Neural cell (in vitro differentiated cells): Measurements from ENCODE around the gene MAGI1. TPM values are rescaled to one million over a fixed set of nuclear protein-coding genes. Genes with fewer than 3 reads are reported as not detected.

Experiments
- H2AFZ ChIP-seq: fragments of 200-600, 300-800 bp; sonication (generic), shearing (Covaris generic); 2 replicates; pipeline ENCODE4 v1.6.0; 2014; ENCODE audit warnings: low read depth, mild to moderate bottlenecking, antibody characterized with exemption, low read length, moderate library complexity
- H3F3A ChIP-seq: fragments of 200-600 bp; shearing (Covaris generic); 2 replicates; pipeline ENCODE4 v1.6.1; 2016; ENCODE audit warnings: mild to moderate bottlenecking, moderate library complexity, mixed read lengths, antibody characterized with exemption, low read length; ENCODE audit not compliant: insufficient read depth, poor library complexity, severe bottlenecking
- H3K27ac ChIP-seq: fragments of 200-600, 300-800 bp; sonication (generic), shearing (Covaris generic); 2 replicates; pipeline ENCODE4 v1.5.1; 2014; ENCODE audit warnings: mild to moderate bottlenecking, low read length, moderate library complexity
- H3K27me3 ChIP-seq: fragments of 300-800, 200-600 bp; sonication (generic), shearing (Covaris generic); 2 replicates; pipeline ENCODE4 v1.6.0; 2014; ENCODE audit warnings: mild to moderate bottlenecking, low read depth, low read length, moderate library complexity; ENCODE audit not compliant: insufficient read depth
- H3K36me3 ChIP-seq: fragments of 300-800, 200-600 bp; sonication (generic), shearing (Covaris generic); 2 replicates; pipeline ENCODE4 v1.5.1; 2014; ENCODE audit warnings: mild to moderate bottlenecking, antibody characterized with exemption, low read length, moderate library complexity; ENCODE audit not compliant: insufficient read depth
- H3K4me2 ChIP-seq: fragments of 300-800, 200-600 bp; sonication (generic), shearing (Covaris generic); 2 replicates; pipeline ENCODE4 v1.6.0; 2014; ENCODE audit warnings: mild to moderate bottlenecking, low read length
- H3K4me3 ChIP-seq: fragments of 300-800, 200-600 bp; sonication (generic), shearing (Covaris generic); 2 replicates; pipeline ENCODE4 v1.5.1; 2014; ENCODE audit warnings: mild to moderate bottlenecking, low read length, moderate library complexity
- H3K79me2 ChIP-seq: fragments of 200-600 bp; shearing (Covaris generic); replicated peaks from 2 replicates; pipeline ENCODE4 v1.6.0; 2014; ENCODE audit warnings: mild to moderate bottlenecking, low read length, moderate library complexity; ENCODE audit not compliant: insufficient read depth
- H3K9ac ChIP-seq: fragments of 300-800, 200-600 bp; sonication (generic), shearing (Covaris generic); 2 replicates; pipeline ENCODE4 v1.6.1; 2016; ENCODE audit warnings: mild to moderate bottlenecking, low read length, mixed read lengths
- H3K9me2 ChIP-seq: fragments of 200-600 bp; shearing (Covaris generic); 2 replicates; pipeline ENCODE4 v1.6.1; 2016; ENCODE audit warnings: mild to moderate bottlenecking, low read length, mixed read lengths; ENCODE audit not compliant: insufficient read depth
- H3K9me3 ChIP-seq: fragments of 200-600, 300-800 bp; sonication (generic), shearing (Covaris generic); 2 replicates; pipeline ENCODE4 v1.6.1; 2016; ENCODE audit warnings: mild to moderate bottlenecking, mixed run types, low read length, moderate library complexity, mixed read lengths
- H4K20me1 ChIP-seq: fragments of 200-600 bp; shearing (Covaris generic); 2 replicates; pipeline ENCODE4 v1.6.1; 2016; ENCODE audit warnings: mild to moderate bottlenecking, mixed run types; ENCODE audit not compliant: insufficient read depth
- CTCF ChIP-seq: fragments of 450-650 bp; IDR thresholded peaks from 2 replicates; pipeline ENCODE4 v1.5.1; 2014; ENCODE audit warnings: antibody characterized with exemption, mild to moderate bottlenecking, moderate library complexity; ENCODE audit not compliant: poor library complexity, severe bottlenecking
- EP300 ChIP-seq: fragments of 450-650 bp; conservative IDR thresholded peaks from 2 replicates; pipeline ENCODE4 v1.6.1; 2014; ENCODE audit warnings: antibody characterized with exemption, mild to moderate bottlenecking, moderate library complexity; ENCODE audit not compliant: poor library complexity, severe bottlenecking
- EZH2 ChIP-seq: fragments of 200-600, 300-800 bp; shearing (Covaris generic), sonication (generic); IDR thresholded peaks from 2 replicates; pipeline ENCODE4 v1.6.1; 2014; ENCODE audit warnings: antibody characterized with exemption, low read length, borderline replicate concordance, mild to moderate bottlenecking; ENCODE audit not compliant: insufficient read depth, poor library complexity, severe bottlenecking
- MXI1 ChIP-seq: fragments of 450-650 bp; conservative IDR thresholded peaks from 2 replicates; pipeline ENCODE4 v1.6.1; 2014; ENCODE audit warnings: antibody characterized with exemption, mild to moderate bottlenecking; ENCODE audit not compliant: poor library complexity, severe bottlenecking
- POLR2AphosphoS5 ChIP-seq: IDR thresholded peaks from 2 replicates; pipeline ENCODE4 v1.6.1; 2012
- RAD21 ChIP-seq: fragments of 450-650 bp; conservative IDR thresholded peaks from 2 replicates; pipeline ENCODE4 v1.6.1; 2014; ENCODE audit warnings: antibody characterized with exemption, mild to moderate bottlenecking, moderate library complexity
- REST ChIP-seq: IDR thresholded peaks from 2 replicates; pipeline ENCODE4 v1.6.1; 2012; ENCODE audit warnings: borderline replicate concordance
- SMC3 ChIP-seq: fragments of 450-650 bp; conservative IDR thresholded peaks from 2 replicates; pipeline ENCODE4 v1.6.1; 2014; ENCODE audit warnings: antibody characterized with exemption, mild to moderate bottlenecking, moderate library complexity; ENCODE audit not compliant: poor library complexity
- TAF1 ChIP-seq: IDR thresholded peaks from 2 replicates; pipeline ENCODE4 v1.6.1; 2012; ENCODE audit warnings: low read depth
- polyA plus RNA-seq: library from polyadenylated mRNA; depleted of rRNA; stranded (reverse); fragments of >200 nt; gene quantifications from 2 replicates; pipeline ENCODE4 v1.2.3, GENCODE V29; 2014

The MAGI1 gene
- polyA plus RNA-seq, 1 donor from 2014 or later: 44.7 TPM

DNA sequence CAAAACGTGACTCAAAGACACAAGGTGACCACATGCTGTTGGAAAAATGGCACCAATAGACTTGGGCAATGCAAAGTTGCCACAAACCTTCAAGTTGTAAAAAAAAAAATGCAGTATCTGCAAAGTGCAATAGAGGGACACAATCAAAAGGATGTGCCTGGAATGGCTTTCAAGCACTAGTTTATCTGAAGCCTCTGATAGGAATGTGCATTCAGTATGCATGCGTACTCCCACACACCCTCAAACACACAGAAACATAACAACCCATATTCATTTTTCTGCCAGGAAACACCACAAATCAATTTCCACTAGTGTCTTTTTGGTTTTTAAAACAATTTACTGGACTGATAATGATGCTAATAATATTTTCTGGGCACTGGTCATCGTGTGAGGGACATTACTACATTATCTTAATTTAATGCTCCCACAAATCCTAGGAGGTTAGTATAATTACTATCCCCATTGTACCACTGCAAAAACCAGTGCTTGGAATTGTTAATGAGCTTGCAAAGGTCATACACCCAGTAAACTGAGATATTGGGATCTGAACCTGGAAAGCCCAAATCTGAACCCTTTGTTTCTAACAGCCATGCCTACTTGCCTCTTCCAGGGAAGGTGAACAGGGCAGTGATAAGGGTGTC lies 298.7 kb downstream of the MAGI1 start:
- no peak overlapping the region for H3K27ac ChIP-seq
- no peak overlapping the region for H3K9ac ChIP-seq
- no peaks in the 10 kb centered on the region for H3K9me3 ChIP-seq
- TF ChIP-seq POLR2AphosphoS5 (no peak), EZH2 (no peak), EP300 (no peak), REST (no peak), TAF1 (no peak), SMC3 (no peak), RAD21 (no peak)
- H3K36me3 ChIP-seq: no peaks in the 10 kb centered on the region
- no peaks in the 10 kb centered on the region for H3F3A ChIP-seq
- no peaks in the 10 kb centered on the region for H4K20me1 ChIP-seq
- no peak overlapping the region for H3K4me2 ChIP-seq
- H3K27me3 ChIP-seq: no peaks in the 10 kb centered on the region
- H2AFZ ChIP-seq: no peak overlapping the region
- H3K79me2 ChIP-seq: no peaks in the 10 kb centered on the region
- H3K4me3 ChIP-seq: no peak overlapping the region
- H3K9me2 ChIP-seq: no peaks in the 10 kb centered on the region

GRCh38 chr3:65734792-65735191 lies 303.9 kb downstream of the MAGI1 start:
- Histone ChIP-seq H3F3A (no peaks in the 10 kb centered on the region), H2AFZ (no peak overlapping the region), H3K9me3 (no peaks in the 10 kb centered on the region), H3K4me2 (no peak overlapping the region), H3K27me3 (no peaks in the 10 kb centered on the region), H3K9me2 (no peaks in the 10 kb centered on the region), H3K27ac (no peak overlapping the region), H4K20me1 (no peaks in the 10 kb centered on the region), H3K36me3 (no peaks in the 10 kb centered on the region), H3K9ac (no peak overlapping the region), H3K79me2 (no peaks in the 10 kb centered on the region), H3K4me3 (no peak overlapping the region)
- TF ChIP-seq TAF1 (no peak), MXI1 (no peak), POLR2AphosphoS5 (no peak), CTCF (no peak), SMC3 (no peak), EP300 (no peak), RAD21 (no peak), EZH2 (no peak), REST (no peak)
